Activated CD4-positive, alpha-beta T cell treated with anti-CD3 and anti-CD28 coated beads for 36 hours (primary cell): ENCODE results near the gene NPAS3. TPM values are rescaled to one million over a fixed set of nuclear protein-coding genes. Genes with fewer than 3 reads are reported as not detected.
"Not testable (repeated sequence)": the region's sequence is repeated elsewhere in the genome, so short reads cannot be mapped to it uniquely, and the experiment has no call there.

ENCODE experiments used
- ATAC-seq: fragments of 200-7000 bp; cut with Tn5 transposase; one replicate; pipeline ENCODE4 v1.10.0; 2021; ENCODE audit warnings: mild to moderate bottlenecking, moderate library complexity
- CTCF ChIA-PET: fragments of 350-600 bp; sonication (Branson Sonifier 250); formaldehyde crosslinking; loops from one replicate; lab custom pipeline; 2021; ENCODE audit warnings: antibody characterized with exemption; lab: Charles Lee
- POLR2A ChIA-PET: fragments of 350-600 bp; sonication (Branson Sonifier 250); formaldehyde crosslinking; loops from one replicate; lab custom pipeline; 2021; ENCODE audit warnings: antibody characterized with exemption, inconsistent platforms; lab: Charles Lee
- DNase-seq: peaks from one replicate; pipeline ENCODE4 v3.0.0-alpha.2; 2020
- H3K27ac Mint-ChIP-seq: one replicate; pipeline ENCODE4 v1.8.0; 2021; ENCODE audit warnings: mixed read lengths
- H3K27me3 Mint-ChIP-seq: one replicate; pipeline ENCODE4 v1.8.0; 2021; ENCODE audit warnings: mixed read lengths
- H3K36me3 Mint-ChIP-seq: one replicate; pipeline ENCODE4 v1.8.0; 2021; ENCODE audit warnings: low read depth, mixed read lengths
- H3K4me1 Mint-ChIP-seq: one replicate; pipeline ENCODE4 v1.8.0; 2021; ENCODE audit warnings: mixed read lengths
- H3K4me3 Mint-ChIP-seq: one replicate; pipeline ENCODE4 v1.8.0; 2021; ENCODE audit warnings: mild to moderate bottlenecking, moderate library complexity, mixed read lengths
- H3K9me3 Mint-ChIP-seq: one replicate; pipeline ENCODE4 v1.8.0; 2021; ENCODE audit warnings: low read depth, mixed read lengths
- intact Hi-C, 2 experiments: fragments of 100-400 bp; cut with DNase I in 1 of 2; cut with micrococcal nuclease in 1 of 2; formaldehyde crosslinking; loops; one replicate each; pipeline versions ENCODE4 v1.14.2 to v1.15.1; 2022 to 2024; cut with DNase I, micrococcal nuclease
- total RNA-seq, 2 experiments: library from RNA; stranded (reverse); gene quantifications; one replicate each; pipeline ENCODE4 v1.2.3, GENCODE V29; 2021

The NPAS3 gene
- total RNA-seq, 2 experiments from 2014 or later = not detected

GRCh38 chr14:33061667-33062325, 123.1 kb downstream of the NPAS3 start:
- POLR2A ChIA-PET = no interaction called here
- no peak overlapping the region for H3K27ac Mint-ChIP-seq
- no peak for DNase-seq
- no peak overlapping the region for H3K4me3 Mint-ChIP-seq
- CTCF ChIA-PET = no interaction called here
- intact Hi-C loops = no loop called here
- no peak for ATAC-seq
- H3K9me3 Mint-ChIP-seq = no peaks in the 10 kb centered on the region
- H3K4me1 Mint-ChIP-seq = no peaks in the 10 kb centered on the region
- H3K36me3 Mint-ChIP-seq = no peaks in the 10 kb centered on the region
- H3K27me3 Mint-ChIP-seq = no peaks in the 10 kb centered on the region

GRCh38 chr14:33062476-33062875, 123.8 kb downstream of the NPAS3 start:
- no peaks in the 10 kb centered on the region for H3K27me3 Mint-ChIP-seq
- intact Hi-C loops = no loop called here
- no peaks in the 10 kb centered on the region for H3K4me1 Mint-ChIP-seq
- no peak for ATAC-seq
- DNase-seq = no peak
- CTCF ChIA-PET = no interaction called here
- POLR2A ChIA-PET = no interaction called here
- H3K9me3 Mint-ChIP-seq = no peaks in the 10 kb centered on the region
- no peak overlapping the region for H3K27ac Mint-ChIP-seq
- H3K36me3 Mint-ChIP-seq = no peaks in the 10 kb centered on the region
- H3K4me3 Mint-ChIP-seq = no peak overlapping the region

GRCh38 chr14:33062881-33063280, 124.2 kb downstream of the NPAS3 start:
- ATAC-seq (no peak), DNase-seq (no peak)
- intact Hi-C loops = no loop called here
- Mint-ChIP-seq H3K27ac (no peak overlapping the region), H3K4me3 (no peak overlapping the region), H3K9me3 (no peaks in the 10 kb centered on the region), H3K36me3 (no peaks in the 10 kb centered on the region), H3K4me1 (no peaks in the 10 kb centered on the region), H3K27me3 (no peaks in the 10 kb centered on the region)
- ChIA-PET CTCF (no interaction called here), POLR2A (no interaction called here)

GRCh38 chr14:33063521-33063920, 124.8 kb downstream of the NPAS3 start:
- CTCF ChIA-PET = no interaction called here
- Mint-ChIP-seq H3K9me3 (no peaks in the 10 kb centered on the region), H3K27ac (no peak overlapping the region), H3K36me3 (no peaks in the 10 kb centered on the region), H3K4me3 (no peak overlapping the region), H3K4me1 (no peaks in the 10 kb centered on the region), H3K27me3 (no peaks in the 10 kb centered on the region)
- no peak for DNase-seq
- no peak for ATAC-seq
- POLR2A ChIA-PET = no interaction called here
- intact Hi-C loops = no loop called here

- no peaks in the 10 kb centered on the region for H3K4me1 Mint-ChIP-seq
- H3K4me3 Mint-ChIP-seq = no peak overlapping the region
- no peak for DNase-seq
- ATAC-seq = no peak
- CTCF ChIA-PET = no interaction called here
- no peak overlapping the region for H3K27ac Mint-ChIP-seq
- H3K9me3 Mint-ChIP-seq = peaks cover 2% of the 10 kb centered on the region
- intact Hi-C loops = no loop called here
- no peaks in the 10 kb centered on the region for H3K36me3 Mint-ChIP-seq
- POLR2A ChIA-PET = no interaction called here
- no peaks in the 10 kb centered on the region for H3K27me3 Mint-ChIP-seq
Measured at GRCh38 chr14:33065634-33066033, 127.0 kb downstream of the NPAS3 start.

GRCh38 chr14:33068040-33068439, 129.4 kb downstream of the NPAS3 start:
- peaks cover 2% of the 10 kb centered on the region for H3K9me3 Mint-ChIP-seq
- ChIA-PET CTCF (no interaction called here), POLR2A (no interaction called here)
- no peak for ATAC-seq
- no peak for DNase-seq
- no peaks in the 10 kb centered on the region for H3K27me3 Mint-ChIP-seq
- no peaks in the 10 kb centered on the region for H3K36me3 Mint-ChIP-seq
- no peak overlapping the region for H3K27ac Mint-ChIP-seq
- intact Hi-C loops = no loop called here
- no peaks in the 10 kb centered on the region for H3K4me1 Mint-ChIP-seq
- H3K4me3 Mint-ChIP-seq = no peak overlapping the region

GRCh38 chr14:33068626-33069025, 129.9 kb downstream of the NPAS3 start:
- ATAC-seq (no peak), DNase-seq (no peak)
- H3K36me3 Mint-ChIP-seq = no peaks in the 10 kb centered on the region
- POLR2A ChIA-PET = no interaction called here
- no peaks in the 10 kb centered on the region for H3K27me3 Mint-ChIP-seq
- CTCF ChIA-PET = no interaction called here
- no peaks in the 10 kb centered on the region for H3K4me1 Mint-ChIP-seq
- H3K9me3 Mint-ChIP-seq = peaks cover 2% of the 10 kb centered on the region
- H3K4me3 Mint-ChIP-seq = no peak overlapping the region
- no peak overlapping the region for H3K27ac Mint-ChIP-seq
- intact Hi-C loops = no loop called here

GRCh38 chr14:33070475-33070874, 131.8 kb downstream of the NPAS3 start:
- intact Hi-C loops = no loop called here
- ATAC-seq (no peak), DNase-seq (no peak)
- Mint-ChIP-seq H3K9me3 (peaks cover 2% of the 10 kb centered on the region), H3K4me1 (no peaks in the 10 kb centered on the region), H3K4me3 (no peak overlapping the region), H3K36me3 (no peaks in the 10 kb centered on the region), H3K27ac (no peak overlapping the region), H3K27me3 (no peaks in the 10 kb centered on the region)
- ChIA-PET POLR2A (no interaction called here), CTCF (interaction anchor here (0.7 kb wide), 1 partner anchor 1755 kb away, joined by 3 read pairs; no protein-coding TSS in a partner anchor)

GRCh38 chr14:33073023-33073422, 134.3 kb downstream of the NPAS3 start:
- no peak for ATAC-seq
- no peak overlapping the region for H3K27ac Mint-ChIP-seq
- H3K27me3 Mint-ChIP-seq = no peaks in the 10 kb centered on the region
- no peaks in the 10 kb centered on the region for H3K4me1 Mint-ChIP-seq
- ChIA-PET POLR2A (no interaction called here), CTCF (no interaction called here)
- H3K36me3 Mint-ChIP-seq = no peaks in the 10 kb centered on the region
- no peak overlapping the region for H3K4me3 Mint-ChIP-seq
- no peak for DNase-seq
- intact Hi-C loops = no loop called here
- peaks cover 2% of the 10 kb centered on the region for H3K9me3 Mint-ChIP-seq

- intact Hi-C loops = no loop called here
- H3K27me3 Mint-ChIP-seq = no peaks in the 10 kb centered on the region
- POLR2A ChIA-PET = no interaction called here
- no peaks in the 10 kb centered on the region for H3K4me1 Mint-ChIP-seq
- no peak for DNase-seq
- H3K36me3 Mint-ChIP-seq = no peaks in the 10 kb centered on the region
- no peak overlapping the region for H3K27ac Mint-ChIP-seq
- CTCF ChIA-PET = no interaction called here
- no peak for ATAC-seq
- H3K9me3 Mint-ChIP-seq = no peaks in the 10 kb centered on the region
- H3K4me3 Mint-ChIP-seq = no peak overlapping the region
Measured at GRCh38 chr14:33081259-33081658, 142.6 kb downstream of the NPAS3 start.

- ChIA-PET POLR2A (no interaction called here), CTCF (no interaction called here)
- no peaks in the 10 kb centered on the region for H3K4me1 Mint-ChIP-seq
- DNase-seq (no peak), ATAC-seq (no peak)
- H3K27ac Mint-ChIP-seq = no peak overlapping the region
- H3K27me3 Mint-ChIP-seq = no peaks in the 10 kb centered on the region
- H3K36me3 Mint-ChIP-seq = no peaks in the 10 kb centered on the region
- H3K4me3 Mint-ChIP-seq = no peak overlapping the region
- peaks cover 2% of the 10 kb centered on the region for H3K9me3 Mint-ChIP-seq
- intact Hi-C loops = no loop called here
Measured at GRCh38 chr14:33085799-33086198, 147.1 kb downstream of the NPAS3 start.

- ATAC-seq, H3K27me3 Mint-ChIP-seq, CTCF ChIA-PET, H3K4me3 Mint-ChIP-seq, H3K27ac Mint-ChIP-seq, H3K36me3 Mint-ChIP-seq, H3K9me3 Mint-ChIP-seq, H3K4me1 Mint-ChIP-seq, DNase-seq, POLR2A ChIA-PET, intact Hi-C loops: not testable (repeated sequence)
Measured at GRCh38 chr14:33088274-33088673, 149.6 kb downstream of the NPAS3 start.
